Nephron (organoid): ENCODE results near the gene MYL5.

Experiments
- H3K27ac Mint-ChIP-seq, 3 experiments: 2 replicates each; pipeline ENCODE4 v1.8.0; 2020; ENCODE audit warnings: mixed read lengths in 3 of 3, mild to moderate bottlenecking in 2 of 3, moderate library complexity in 1 of 3
- H3K27me3 Mint-ChIP-seq: 2 replicates; pipeline ENCODE4 v1.8.0; 2021; ENCODE audit warnings: low read depth, mild to moderate bottlenecking, moderate library complexity, mixed read lengths
- H3K36me3 Mint-ChIP-seq: 2 replicates; pipeline ENCODE4 v1.8.0; 2020; ENCODE audit warnings: low read depth, mixed read lengths
- H3K4me1 Mint-ChIP-seq: 2 replicates; pipeline ENCODE4 v1.8.0; 2020; ENCODE audit warnings: mixed read lengths
- H3K4me3 Mint-ChIP-seq, 3 experiments: 2 replicates each; pipeline ENCODE4 v1.8.0; 2020; ENCODE audit warnings: mild to moderate bottlenecking in 3 of 3, mixed read lengths in 3 of 3, moderate library complexity in 2 of 3
- H3K9me3 Mint-ChIP-seq: 2 replicates; pipeline ENCODE4 v1.8.0; 2020; ENCODE audit warnings: mixed read lengths
- CTCF ChIP-seq, 3 experiments: fragments of 200-600 bp; sonication (generic); IDR thresholded peaks; one replicate each; pipeline ENCODE4 v1.5.0; 2021; ENCODE audit warnings: antibody characterized with exemption in 3 of 3; ENCODE audit not compliant: unreplicated experiment in 3 of 3

Gene MYL5

GRCh38 chr4:674172-675035 is at the start of gene MYL5, which contains the start of gene ATP5ME:
Gene MYL5, plus strand, starts transcription at chr4:674542. Its CDS starts 3,485 bp downstream, at chr4:678027.
Gene ATP5ME, minus strand, starts transcription at chr4:674276. Its CDS starts 29 bp downstream, at chr4:674247.
- H3K9me3 Mint-ChIP-seq = no peaks in the 10 kb centered on the region
- H3K36me3 Mint-ChIP-seq = peaks cover 22% of the 10 kb centered on the region
- peaks cover 20% of the 10 kb centered on the region for H3K4me1 Mint-ChIP-seq
- H3K27me3 Mint-ChIP-seq = peaks cover 7% of the 10 kb centered on the region
- peak within 1 kb of the TSS; percentile 38 to 85 (median 80) for H3K27ac Mint-ChIP-seq
- peak within 1 kb of the TSS; percentile 90 to 95 (median 94) for H3K4me3 Mint-ChIP-seq
- TF ChIP-seq CTCF (IDR thresholded peaks at IDR 0.05; ENCODE audit: unreplicated experiment in 3 of 3) = peak; percentile 92 to 98 (median 94)

- H3K27ac Mint-ChIP-seq = peak within 1 kb of the TSS; percentile 78 to 96 (median 88)
- H3K36me3 Mint-ChIP-seq = no peaks in the 10 kb centered on the region
- TF ChIP-seq CTCF (IDR thresholded peaks at IDR 0.05; ENCODE audit: unreplicated experiment in 3 of 3) = no peak
- peaks cover 10% of the 10 kb centered on the region for H3K4me1 Mint-ChIP-seq
- peak within 1 kb of the TSS; percentile 68 to 82 (median 77) for H3K4me3 Mint-ChIP-seq
- H3K9me3 Mint-ChIP-seq = no peaks in the 10 kb centered on the region
- peaks cover 15% of the 10 kb centered on the region for H3K27me3 Mint-ChIP-seq
These were observed 49.4 kb upstream of the MYL5 start, which contains the start of gene PDE6B for GRCh38 chr4:624705-625590. Gene PDE6B, plus strand, starts transcription at chr4:625573. Its CDS starts 54 bp downstream, at chr4:625627.

- Mint-ChIP-seq H3K9me3 (no peaks in the 10 kb centered on the region), H3K4me3 (peak overlapping the region; percentile 68 to 82 (median 77)), H3K4me1 (peaks cover 18% of the 10 kb centered on the region), H3K27me3 (peaks cover 9% of the 10 kb centered on the region), H3K36me3 (peaks cover under 1% of the 10 kb centered on the region), H3K27ac (peak overlapping the region; percentile 78 to 96 (median 88))
- no peak for TF ChIP-seq CTCF (IDR thresholded peaks at IDR 0.05; ENCODE audit: unreplicated experiment in 3 of 3)
These were observed 48.6 kb upstream of the MYL5 start for GRCh38 chr4:625631-626161.

GRCh38 chr4:626201-627091 is 47.9 kb upstream of the MYL5 start:
- Mint-ChIP-seq H3K27me3 (peaks cover 11% of the 10 kb centered on the region), H3K27ac (peak overlapping the region in 1 of 3 experiments; percentile 83), H3K36me3 (peaks cover 7% of the 10 kb centered on the region), H3K9me3 (peaks cover 4% of the 10 kb centered on the region), H3K4me3 (peak overlapping the region in 2 of 3 experiments; percentile 51 to 60), H3K4me1 (peaks cover 25% of the 10 kb centered on the region)
- no peak for TF ChIP-seq CTCF (IDR thresholded peaks at IDR 0.05; ENCODE audit: unreplicated experiment in 3 of 3)
